HG03571 (cell line): Measurements from ENCODE around the gene CATSPERD.

ENCODE experiments used
- ATAC-seq: cut with Tn5 transposase; IDR thresholded peaks from one replicate; pipeline ENCODE4 v1.9.1; 2021; ENCODE audit not compliant: unreplicated experiment

The CATSPERD gene

GRCh38 chr19:5826531-5827341 lies 106.3 kb downstream of the CATSPERD start:
- ATAC-seq = no peak

GRCh38 chr19:5827342-5827890 lies 107.0 kb downstream of the CATSPERD start:
- ATAC-seq = no peak

GRCh38 chr19:5827891-5828660 lies 107.6 kb downstream of the CATSPERD start:
- peak; percentile 43 for ATAC-seq
